ENCODE results near the gene GPX6. TPM values are rescaled to one million over a fixed set of nuclear protein-coding genes. Genes with fewer than 3 reads are reported as not detected.
A peak's percentile ranks its signal among the peaks of the same experiment; 100 is the strongest.

GPX6 gene
- total RNA-seq, 1 experiment from 2014 or later = not detected

DNA sequence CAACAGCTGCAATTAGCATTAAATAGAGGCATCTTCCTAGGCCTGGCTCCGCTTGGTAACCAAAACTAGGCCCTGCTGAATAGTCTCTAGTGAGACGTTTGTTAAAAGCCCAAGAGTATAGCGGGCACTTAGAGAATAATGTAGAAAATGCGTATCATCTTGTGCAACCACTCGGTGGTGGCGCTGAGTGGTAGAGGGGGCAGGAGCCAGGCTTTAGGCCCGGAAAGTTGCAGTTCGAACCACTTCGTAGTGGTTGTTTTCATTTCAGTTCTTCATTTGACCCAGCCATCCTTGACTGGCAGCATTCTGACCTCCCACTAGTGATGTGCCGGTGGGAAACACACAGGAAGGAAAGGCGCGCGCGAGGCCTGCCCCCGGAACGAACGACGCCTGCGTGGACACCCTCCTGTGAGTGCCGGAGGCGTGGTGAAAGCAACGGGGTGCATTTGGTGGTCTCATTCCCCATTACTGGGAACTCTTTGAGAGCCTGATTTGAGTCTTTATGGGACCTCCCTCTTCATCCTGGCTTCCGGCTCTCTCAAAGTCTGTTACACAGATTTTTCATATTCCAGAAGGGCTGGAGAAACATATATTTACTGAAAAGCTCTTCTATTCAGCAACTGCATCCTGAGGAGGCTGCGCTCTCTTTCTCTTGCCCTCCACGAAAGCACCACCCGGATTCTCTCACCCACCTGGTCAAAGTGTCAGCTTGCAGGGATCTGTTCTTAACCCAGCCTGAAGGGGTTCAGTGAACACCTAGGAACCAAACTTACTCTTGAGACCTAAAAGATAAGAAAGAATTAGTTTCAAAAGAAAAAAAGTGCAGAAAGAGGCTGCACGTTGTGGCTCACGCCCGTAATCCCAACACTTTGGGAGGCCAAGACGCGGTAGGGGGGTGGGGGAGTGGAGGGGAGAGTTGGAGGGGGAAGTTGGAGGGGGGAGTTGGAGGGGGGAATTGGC is 28.3 kb upstream of the GPX6 start:
- no peaks in the 10 kb centered on the region for H3K9me3 ChIP-seq (ENCODE audit: control insufficient read depth, low read depth, low read length)
- WGBS (ENCODE audit: extremely low coverage, insufficient read length, low lambda C conversion rate) = no CpG with 5 or more reads among the region's 31 CpGs
- H3K27ac Mint-ChIP-seq = peak overlapping the region; percentile 72 to 98 (median 90)

More for the DNA sequence above, 28.3 kb upstream of the GPX6 start:
- no peak overlapping the region for H2BK5ac ChIP-seq (ENCODE audit: insufficient read length, low read length)
- no peaks in the 10 kb centered on the region for H4K20me1 ChIP-seq (ENCODE audit: control insufficient read depth, insufficient read depth, insufficient read length)
- H4K8ac ChIP-seq (replicated peaks; ENCODE audit: insufficient read length, low read depth, low read length) = no peak overlapping the region
- peak; percentile 51 for DNase-seq
- Mint-ChIP-seq H3K27me3 (ENCODE audit: low read depth) (peaks cover 15% of the 10 kb centered on the region), H3K36me3 (ENCODE audit: insufficient read depth in 1 of 3, low read depth in 3 of 3) (no peaks in the 10 kb centered on the region; a peak in 1 of 7 replicates), H3K4me3 (peak overlapping the region; percentile 76 to 97), H3K4me1 (peaks cover 7 to 16% of the 10 kb centered on the region in 2 experiments), H3K9me3 (no peaks in the 10 kb centered on the region; a peak in 1 of 5 replicates)
- no peak overlapping the region for H3K14ac ChIP-seq (ENCODE audit: insufficient read depth, low read length)
- H3K9ac ChIP-seq (ENCODE audit: extremely low read depth, insufficient read length, low read length) = peak overlapping the region; percentile 33
- H2BK20ac ChIP-seq (ENCODE audit: low read depth, low read length, poor library complexity, severe bottlenecking) = no peak overlapping the region
- no peaks in the 10 kb centered on the region for H3K27me3 ChIP-seq (ENCODE audit: insufficient read depth, low read length)
- no peak overlapping the region for H2AFZ ChIP-seq (ENCODE audit: low read length)
- H2BK120ac ChIP-seq (ENCODE audit: low read depth, low read length, poor library complexity, severe bottlenecking) = no peak overlapping the region
- H4K91ac ChIP-seq (ENCODE audit: insufficient read length, low read depth, low read length) = no peak overlapping the region
- no peak overlapping the region for H3K56ac ChIP-seq (ENCODE audit: insufficient read length, low read depth, low read length)
- H2BK15ac ChIP-seq (ENCODE audit: low read depth, low read length) = no peak overlapping the region
- TF ChIP-seq, protein P1, sequence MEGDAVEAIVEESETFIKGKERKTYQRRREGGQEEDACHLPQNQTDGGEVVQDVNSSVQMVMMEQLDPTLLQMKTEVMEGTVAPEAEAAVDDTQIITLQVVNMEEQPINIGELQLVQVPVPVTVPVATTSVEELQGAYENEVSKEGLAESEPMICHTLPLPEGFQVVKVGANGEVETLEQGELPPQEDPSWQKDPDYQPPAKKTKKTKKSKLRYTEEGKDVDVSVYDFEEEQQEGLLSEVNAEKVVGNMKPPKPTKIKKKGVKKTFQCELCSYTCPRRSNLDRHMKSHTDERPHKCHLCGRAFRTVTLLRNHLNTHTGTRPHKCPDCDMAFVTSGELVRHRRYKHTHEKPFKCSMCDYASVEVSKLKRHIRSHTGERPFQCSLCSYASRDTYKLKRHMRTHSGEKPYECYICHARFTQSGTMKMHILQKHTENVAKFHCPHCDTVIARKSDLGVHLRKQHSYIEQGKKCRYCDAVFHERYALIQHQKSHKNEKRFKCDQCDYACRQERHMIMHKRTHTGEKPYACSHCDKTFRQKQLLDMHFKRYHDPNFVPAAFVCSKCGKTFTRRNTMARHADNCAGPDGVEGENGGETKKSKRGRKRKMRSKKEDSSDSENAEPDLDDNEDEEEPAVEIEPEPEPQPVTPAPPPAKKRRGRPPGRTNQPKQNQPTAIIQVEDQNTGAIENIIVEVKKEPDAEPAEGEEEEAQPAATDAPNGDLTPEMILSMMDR (conservative IDR thresholded peaks at IDR 0.05) = no peak
- peaks cover 11% of the 10 kb centered on the region for H3K23me2 ChIP-seq (ENCODE audit: insufficient read length, low read depth, low read length, poor library complexity, severe bottlenecking)
- no peak overlapping the region for H2AK5ac ChIP-seq (ENCODE audit: insufficient read length, low read length)
- H3K18ac ChIP-seq (ENCODE audit: insufficient read length, low read depth, low read length) = no peak overlapping the region
- no peak overlapping the region for H3K27ac ChIP-seq (ENCODE audit: insufficient read length, low read depth, low read length)
- no peaks in the 10 kb centered on the region for H3K79me1 ChIP-seq (ENCODE audit: insufficient read depth, low read depth, low read length, poor library complexity, severe bottlenecking)
- H3K4me1 ChIP-seq (ENCODE audit: insufficient read depth, low read length) = no peaks in the 10 kb centered on the region
- H4K5ac ChIP-seq (ENCODE audit: insufficient read length, low read depth, low read length) = no peak overlapping the region
- H3K4ac ChIP-seq (ENCODE audit: low read depth, low read length) = no peak overlapping the region
- H3K4me2 ChIP-seq (ENCODE audit: insufficient read depth, insufficient read length, low read length) = peak overlapping the region; percentile 71
- H3K79me2 ChIP-seq (ENCODE audit: insufficient read depth, low read length) = no peaks in the 10 kb centered on the region
- H3K23ac ChIP-seq (ENCODE audit: insufficient read length, low read depth, low read length) = no peak overlapping the region
- H3T11ph ChIP-seq (ENCODE audit: low read length) = no peak overlapping the region
- no peak overlapping the region for H2BK12ac ChIP-seq (ENCODE audit: insufficient read length, low read depth, low read length)

All from H9 (cell line).